Endometrial microvascular endothelial cells (primary cell): Measurements from ENCODE around the gene ST7. TPM values are rescaled to one million over a fixed set of nuclear protein-coding genes. Genes with fewer than 3 reads are reported as not detected.
"Not testable (repeated sequence)": the region's sequence is repeated elsewhere in the genome, so short reads cannot be mapped to it uniquely, and the experiment has no call there.

Experiments used
- in situ Hi-C: cut with HindIII; loops from 2 replicates; pipeline ENCODE4 v1.10.0; 2017; ENCODE audit warnings: low sequenced_read_pairs, low pct_unique_long_range_greater_than_20kb; ENCODE audit errors: inconsistent ontology term
- total RNA-seq: library from RNA; depleted of rRNA; stranded (reverse); fragments of >200 nt; gene quantifications from one replicate; pipeline ENCODE4 v1.2.3, GENCODE V29; 2015; ENCODE audit errors: inconsistent ontology term

The ST7 gene
- total RNA-seq, 1 donor from 2014 or later: 24.0 TPM

- in situ Hi-C loops: no loop called here
Observed at GRCh38 chr7:117017702-117018266, 64.5 kb downstream of the ST7 start.

- in situ Hi-C loops: no loop called here
Observed at GRCh38 chr7:117018713-117019112, 65.4 kb downstream of the ST7 start.

- in situ Hi-C loops: no loop called here
Observed at GRCh38 chr7:117019287-117019686, 66.0 kb downstream of the ST7 start.

GRCh38 chr7:117019786-117020590, 66.7 kb downstream of the ST7 start:
- in situ Hi-C loops: no loop called here

GRCh38 chr7:117020591-117020973, 67.3 kb downstream of the ST7 start:
- in situ Hi-C loops: no loop called here

GRCh38 chr7:117021366-117021765, 68.1 kb downstream of the ST7 start:
- in situ Hi-C loops: no loop called here

- in situ Hi-C loops: no loop called here
Observed at GRCh38 chr7:117021986-117022385, 68.7 kb downstream of the ST7 start.

- in situ Hi-C loops: no loop called here
Observed at GRCh38 chr7:117023325-117023854, 70.1 kb downstream of the ST7 start.

GRCh38 chr7:117024811-117025210, 71.5 kb downstream of the ST7 start:
- in situ Hi-C loops: no loop called here

GRCh38 chr7:117025891-117026290, 72.6 kb downstream of the ST7 start:
- in situ Hi-C loops: no loop called here

GRCh38 chr7:117030346-117030745, 77.0 kb downstream of the ST7 start:
- in situ Hi-C loops: not testable (repeated sequence)

- in situ Hi-C loops: not testable (repeated sequence)
Observed at GRCh38 chr7:117030793-117031192, 77.5 kb downstream of the ST7 start.

- in situ Hi-C loops: no loop called here
Observed at GRCh38 chr7:117032810-117033209, 79.5 kb downstream of the ST7 start.

- in situ Hi-C loops: no loop called here
Observed at GRCh38 chr7:117034851-117035464, 81.7 kb downstream of the ST7 start.

- in situ Hi-C loops: no loop called here
Observed at GRCh38 chr7:117035465-117035862, 82.2 kb downstream of the ST7 start.

- in situ Hi-C loops: no loop called here
Observed at GRCh38 chr7:117036053-117036669, 82.9 kb downstream of the ST7 start.

GRCh38 chr7:117036836-117037235, 83.5 kb downstream of the ST7 start:
- in situ Hi-C loops: no loop called here

GRCh38 chr7:117038408-117038807, 85.1 kb downstream of the ST7 start:
- in situ Hi-C loops: no loop called here

- in situ Hi-C loops: no loop called here
Observed at GRCh38 chr7:117041007-117041406, 87.7 kb downstream of the ST7 start.

GRCh38 chr7:117041822-117042221, 88.5 kb downstream of the ST7 start:
- in situ Hi-C loops: no loop called here
